ENCODE results near the gene FILIP1L.

FILIP1L gene

GRCh38 chr3:100001083-100001482 lies 113.2 kb downstream of the FILIP1L start:
- WGBS, 2 experiments (ENCODE audit: insufficient coverage in 2 of 2): 100% methylated on average over 1 of the region's 3 CpGs; no CpG with 5 or more reads in 1 of the 2 experiments
- H3K9me3 ChIP-seq (ENCODE audit: control insufficient read depth, low read length): no peaks in the 10 kb centered on the region
- H3K27ac ChIP-seq (ENCODE audit: low read depth, low read length, severe bottlenecking): no peak overlapping the region
- H3K4me3 ChIP-seq (ENCODE audit: extremely low read depth, insufficient read depth, low read length, poor library complexity, severe bottlenecking): no peak overlapping the region
- no peaks in the 10 kb centered on the region for H3K36me3 ChIP-seq (ENCODE audit: control insufficient read depth, insufficient read depth, low read length)
- peaks cover 21% of the 10 kb centered on the region for H3K4me1 ChIP-seq (ENCODE audit: control insufficient read depth, insufficient read depth, low read length, poor library complexity, severe bottlenecking)

GRCh38 chr3:99999536-99999935 lies 114.8 kb downstream of the FILIP1L start:
- H3K4me3 ChIP-seq (ENCODE audit: extremely low read depth, insufficient read depth, low read length, poor library complexity, severe bottlenecking): no peak overlapping the region
- H3K27ac ChIP-seq (ENCODE audit: low read depth, low read length, severe bottlenecking): no peak overlapping the region
- WGBS, 2 experiments (ENCODE audit: insufficient coverage in 2 of 2): 100% methylated on average over 1 to 2 of the region's 2 CpGs
- peaks cover 9% of the 10 kb centered on the region for H3K4me1 ChIP-seq (ENCODE audit: control insufficient read depth, insufficient read depth, low read length, poor library complexity, severe bottlenecking)
- H3K36me3 ChIP-seq (ENCODE audit: control insufficient read depth, insufficient read depth, low read length): no peaks in the 10 kb centered on the region
- no peaks in the 10 kb centered on the region for H3K9me3 ChIP-seq (ENCODE audit: control insufficient read depth, low read length)

- Histone ChIP-seq H3K4me3 (ENCODE audit: extremely low read depth, insufficient read depth, low read length, poor library complexity, severe bottlenecking) (no peak overlapping the region), H3K9me3 (ENCODE audit: control insufficient read depth, low read length) (peaks cover 9% of the 10 kb centered on the region), H3K4me1 (ENCODE audit: control insufficient read depth, insufficient read depth, low read length, poor library complexity, severe bottlenecking) (peaks cover 2% of the 10 kb centered on the region), H3K27ac (ENCODE audit: low read depth, low read length, severe bottlenecking) (no peak overlapping the region), H3K36me3 (ENCODE audit: control insufficient read depth, insufficient read depth, low read length) (no peaks in the 10 kb centered on the region)
- 100% methylated on average over 1 of the region's 2 CpGs; no CpG with 5 or more reads in 1 of the 2 experiments for WGBS, 2 experiments (ENCODE audit: insufficient coverage in 2 of 2)
Measured at GRCh38 chr3:99997293-99997692, 117.0 kb downstream of the FILIP1L start.

- no peaks in the 10 kb centered on the region for H3K4me1 ChIP-seq (ENCODE audit: control insufficient read depth, insufficient read depth, low read length, poor library complexity, severe bottlenecking)
- H3K4me3 ChIP-seq (ENCODE audit: extremely low read depth, insufficient read depth, low read length, poor library complexity, severe bottlenecking): no peak overlapping the region
Measured at GRCh38 chr3:99990179-99990578, 124.1 kb downstream of the FILIP1L start.

GRCh38 chr3:99984668-99985067 lies 129.6 kb downstream of the FILIP1L start:
- no peaks in the 10 kb centered on the region for H3K4me1 ChIP-seq (ENCODE audit: control insufficient read depth, insufficient read depth, low read length, poor library complexity, severe bottlenecking)
- 78 to 80% methylated on average over 1 of the region's 2 CpGs for WGBS, 2 experiments (ENCODE audit: insufficient coverage in 2 of 2)
- no peak overlapping the region for H3K4me3 ChIP-seq (ENCODE audit: extremely low read depth, insufficient read depth, low read length, poor library complexity, severe bottlenecking)
- no peaks in the 10 kb centered on the region for H3K9me3 ChIP-seq (ENCODE audit: control insufficient read depth, low read length)
- H3K36me3 ChIP-seq (ENCODE audit: control insufficient read depth, insufficient read depth, low read length): no peaks in the 10 kb centered on the region
- H3K27ac ChIP-seq (ENCODE audit: low read depth, low read length, severe bottlenecking): no peak overlapping the region

More at GRCh38 chr3:99990179-99990578, 124.1 kb downstream of the FILIP1L start:
- Histone ChIP-seq H3K9me3 (ENCODE audit: control insufficient read depth, low read length) (peaks cover 9% of the 10 kb centered on the region), H3K27ac (ENCODE audit: low read depth, low read length, severe bottlenecking) (no peak overlapping the region), H3K36me3 (ENCODE audit: control insufficient read depth, insufficient read depth, low read length) (no peaks in the 10 kb centered on the region)
- WGBS, 2 experiments (ENCODE audit: insufficient coverage in 2 of 2): no CpG with 5 or more reads among the region's 1 CpG

- no peaks in the 10 kb centered on the region for H3K9me3 ChIP-seq (ENCODE audit: control insufficient read depth, low read length)
- H3K36me3 ChIP-seq (ENCODE audit: control insufficient read depth, insufficient read depth, low read length): no peaks in the 10 kb centered on the region
- H3K4me1 ChIP-seq (ENCODE audit: control insufficient read depth, insufficient read depth, low read length, poor library complexity, severe bottlenecking): no peaks in the 10 kb centered on the region
- H3K27ac ChIP-seq (ENCODE audit: low read depth, low read length, severe bottlenecking): no peak overlapping the region
- H3K4me3 ChIP-seq (ENCODE audit: extremely low read depth, insufficient read depth, low read length, poor library complexity, severe bottlenecking): no peak overlapping the region
Measured at GRCh38 chr3:99984139-99984538, 130.2 kb downstream of the FILIP1L start.

GRCh38 chr3:99982650-99983049 lies 131.7 kb downstream of the FILIP1L start:
- no peak overlapping the region for H3K27ac ChIP-seq (ENCODE audit: low read depth, low read length, severe bottlenecking)
- H3K4me1 ChIP-seq (ENCODE audit: control insufficient read depth, insufficient read depth, low read length, poor library complexity, severe bottlenecking): no peaks in the 10 kb centered on the region
- H3K4me3 ChIP-seq (ENCODE audit: extremely low read depth, insufficient read depth, low read length, poor library complexity, severe bottlenecking): no peak overlapping the region
- H3K36me3 ChIP-seq (ENCODE audit: control insufficient read depth, insufficient read depth, low read length): no peaks in the 10 kb centered on the region
- WGBS, 2 experiments (ENCODE audit: insufficient coverage in 2 of 2): 100% methylated on average over 2 of the region's 2 CpGs; no CpG with 5 or more reads in 1 of the 2 experiments
- H3K9me3 ChIP-seq (ENCODE audit: control insufficient read depth, low read length): no peaks in the 10 kb centered on the region

GRCh38 chr3:99981138-99981537 lies 133.2 kb downstream of the FILIP1L start:
- no peaks in the 10 kb centered on the region for H3K9me3 ChIP-seq (ENCODE audit: control insufficient read depth, low read length)
- 100% methylated on average over 1 of the region's 1 CpG for WGBS, 2 experiments (ENCODE audit: insufficient coverage in 2 of 2)
- no peaks in the 10 kb centered on the region for H3K36me3 ChIP-seq (ENCODE audit: control insufficient read depth, insufficient read depth, low read length)
- no peak overlapping the region for H3K4me3 ChIP-seq (ENCODE audit: extremely low read depth, insufficient read depth, low read length, poor library complexity, severe bottlenecking)
- H3K27ac ChIP-seq (ENCODE audit: low read depth, low read length, severe bottlenecking): no peak overlapping the region
- H3K4me1 ChIP-seq (ENCODE audit: control insufficient read depth, insufficient read depth, low read length, poor library complexity, severe bottlenecking): no peaks in the 10 kb centered on the region

GRCh38 chr3:99980606-99981005 lies 133.7 kb downstream of the FILIP1L start:
- H3K9me3 ChIP-seq (ENCODE audit: control insufficient read depth, low read length): no peaks in the 10 kb centered on the region
- no peaks in the 10 kb centered on the region for H3K36me3 ChIP-seq (ENCODE audit: control insufficient read depth, insufficient read depth, low read length)
- no peak overlapping the region for H3K27ac ChIP-seq (ENCODE audit: low read depth, low read length, severe bottlenecking)
- H3K4me3 ChIP-seq (ENCODE audit: extremely low read depth, insufficient read depth, low read length, poor library complexity, severe bottlenecking): no peak overlapping the region
- H3K4me1 ChIP-seq (ENCODE audit: control insufficient read depth, insufficient read depth, low read length, poor library complexity, severe bottlenecking): no peaks in the 10 kb centered on the region
- WGBS, 2 experiments (ENCODE audit: insufficient coverage in 2 of 2): 94 to 95% methylated on average over 2 to 3 of the region's 3 CpGs

GRCh38 chr3:99978221-99978620 lies 136.1 kb downstream of the FILIP1L start:
- WGBS, 2 experiments (ENCODE audit: insufficient coverage in 2 of 2): 100% methylated on average over 1 of the region's 1 CpG; no CpG with 5 or more reads in 1 of the 2 experiments
- Histone ChIP-seq H3K4me3 (ENCODE audit: extremely low read depth, insufficient read depth, low read length, poor library complexity, severe bottlenecking) (no peak overlapping the region), H3K36me3 (ENCODE audit: control insufficient read depth, insufficient read depth, low read length) (no peaks in the 10 kb centered on the region), H3K4me1 (ENCODE audit: control insufficient read depth, insufficient read depth, low read length, poor library complexity, severe bottlenecking) (no peaks in the 10 kb centered on the region), H3K9me3 (ENCODE audit: control insufficient read depth, low read length) (no peaks in the 10 kb centered on the region), H3K27ac (ENCODE audit: low read depth, low read length, severe bottlenecking) (no peak overlapping the region)

GRCh38 chr3:99976584-99976983 lies 137.7 kb downstream of the FILIP1L start:
- H3K9me3 ChIP-seq (ENCODE audit: control insufficient read depth, low read length): no peaks in the 10 kb centered on the region
- no peaks in the 10 kb centered on the region for H3K4me1 ChIP-seq (ENCODE audit: control insufficient read depth, insufficient read depth, low read length, poor library complexity, severe bottlenecking)
- no peak overlapping the region for H3K4me3 ChIP-seq (ENCODE audit: extremely low read depth, insufficient read depth, low read length, poor library complexity, severe bottlenecking)
- no peak overlapping the region for H3K27ac ChIP-seq (ENCODE audit: low read depth, low read length, severe bottlenecking)
- H3K36me3 ChIP-seq (ENCODE audit: control insufficient read depth, insufficient read depth, low read length): no peaks in the 10 kb centered on the region
